SU-DHL-6 (cell line): ENCODE measurements around the gene ZNF860.
"Not testable (repeated sequence)": the region's sequence is repeated elsewhere in the genome, so short reads cannot be mapped to it uniquely, and the experiment has no call there.

Experiments used
- EZH2phosphoT487 ChIP-seq: fragments of 200-600 bp; sonication (generic), shearing (Covaris generic); conservative IDR thresholded peaks from 2 replicates; pipeline ENCODE4 v1.6.1; 2018; ENCODE audit warnings: mild to moderate bottlenecking, antibody characterized with exemption, low read length, moderate library complexity, mixed read lengths
- TF ChIP-seq, protein P1 (sequence below): fragments of 200-600 bp; sonication (generic); IDR thresholded peaks from one replicate; pipeline ENCODE4 v1.5.1; 2017; ENCODE audit warnings: antibody characterized with exemption, mild to moderate bottlenecking, low read length, moderate library complexity; ENCODE audit not compliant: insufficient read depth, poor library complexity, severe bottlenecking

DNA sequence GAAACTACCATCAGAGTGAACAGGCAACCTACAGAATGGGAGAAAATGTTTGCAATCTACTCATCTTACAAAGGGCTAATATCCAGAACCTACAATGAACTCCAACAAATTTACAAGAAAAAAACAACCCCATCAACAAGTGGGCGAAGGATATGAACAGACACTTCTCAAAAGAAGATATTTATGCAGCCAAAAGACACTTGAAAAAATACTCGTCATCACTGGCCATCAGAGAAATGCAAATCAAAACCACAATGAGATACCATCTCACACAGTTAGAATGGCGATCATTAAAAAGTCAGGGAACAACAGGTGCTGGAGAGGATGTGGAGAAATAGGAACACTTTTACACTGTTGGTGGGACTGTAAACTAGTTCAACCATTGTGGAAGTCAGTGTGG is 34.1 kb downstream of the ZNF860 start:
- TF ChIP-seq, protein P1, sequence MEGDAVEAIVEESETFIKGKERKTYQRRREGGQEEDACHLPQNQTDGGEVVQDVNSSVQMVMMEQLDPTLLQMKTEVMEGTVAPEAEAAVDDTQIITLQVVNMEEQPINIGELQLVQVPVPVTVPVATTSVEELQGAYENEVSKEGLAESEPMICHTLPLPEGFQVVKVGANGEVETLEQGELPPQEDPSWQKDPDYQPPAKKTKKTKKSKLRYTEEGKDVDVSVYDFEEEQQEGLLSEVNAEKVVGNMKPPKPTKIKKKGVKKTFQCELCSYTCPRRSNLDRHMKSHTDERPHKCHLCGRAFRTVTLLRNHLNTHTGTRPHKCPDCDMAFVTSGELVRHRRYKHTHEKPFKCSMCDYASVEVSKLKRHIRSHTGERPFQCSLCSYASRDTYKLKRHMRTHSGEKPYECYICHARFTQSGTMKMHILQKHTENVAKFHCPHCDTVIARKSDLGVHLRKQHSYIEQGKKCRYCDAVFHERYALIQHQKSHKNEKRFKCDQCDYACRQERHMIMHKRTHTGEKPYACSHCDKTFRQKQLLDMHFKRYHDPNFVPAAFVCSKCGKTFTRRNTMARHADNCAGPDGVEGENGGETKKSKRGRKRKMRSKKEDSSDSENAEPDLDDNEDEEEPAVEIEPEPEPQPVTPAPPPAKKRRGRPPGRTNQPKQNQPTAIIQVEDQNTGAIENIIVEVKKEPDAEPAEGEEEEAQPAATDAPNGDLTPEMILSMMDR: not testable (repeated sequence)
- not testable (repeated sequence) for TF ChIP-seq EZH2phosphoT487
